Lower lobe of right lung (tissue), 2 donors: ENCODE data around the gene PILRA. TPM values are rescaled to one million over a fixed set of nuclear protein-coding genes. Genes with fewer than 3 reads are reported as not detected.
"Not testable (repeated sequence)": the region's sequence is repeated elsewhere in the genome, so short reads cannot be mapped to it uniquely, and the experiment has no call there.

Experiments
- ATAC-seq, 2 donors: fragments of 200-7000 bp; cut with Tn5 transposase; one replicate each; pipeline ENCODE4 v1.9.1; 2020 to 2022; ENCODE audit warnings: mild to moderate bottlenecking in 2 of 2, moderate library complexity in 2 of 2
- DNase-seq: peaks from one replicate; pipeline ENCODE4 v3.0.0-alpha.2; 2020
- H3K27ac ChIP-seq: fragments of 200-600 bp; one replicate; pipeline ENCODE4 v1.8.0; 2022
- H3K27me3 ChIP-seq: fragments of 200-600 bp; one replicate; pipeline ENCODE4 v1.8.0; 2022; ENCODE audit warnings: low read depth
- H3K36me3 ChIP-seq: fragments of 200-600 bp; one replicate; pipeline ENCODE4 v1.8.0; 2022; ENCODE audit warnings: mild to moderate bottlenecking
- H3K4me1 ChIP-seq: fragments of 200-600 bp; one replicate; pipeline ENCODE4 v1.8.0; 2022
- H3K4me3 ChIP-seq: fragments of 200-600 bp; one replicate; pipeline ENCODE4 v1.8.0; 2022; ENCODE audit warnings: mild to moderate bottlenecking
- H3K9me3 ChIP-seq: fragments of 200-600 bp; one replicate; pipeline ENCODE4 v1.8.0; 2022
- intact Hi-C: fragments of 100-400 bp; cut with DNase I; formaldehyde crosslinking; loops from one replicate; pipeline ENCODE4 v1.11.0; 2022
- total RNA-seq: library from RNA; stranded (reverse); fragmentation: NEBNext Ultra II Directional; extraction: Animal tissue kit (Norgen Biotek cat#: 25700); gene quantifications from one replicate; pipeline ENCODE4 v1.2.1, GENCODE V29; 2021
- TF ChIP-seq, protein P1 (sequence below): fragments of 200-600 bp; IDR thresholded peaks from one replicate; pipeline ENCODE4 v1.8.0; 2022; ENCODE audit warnings: antibody characterized with exemption, mild to moderate bottlenecking
- donor health status: DM: no; HTN: yes; CAD: no; lungs with severe emphysema.

Gene PILRA
- total RNA-seq, 1 donor from 2014 or later = 48.7 TPM

DNA sequence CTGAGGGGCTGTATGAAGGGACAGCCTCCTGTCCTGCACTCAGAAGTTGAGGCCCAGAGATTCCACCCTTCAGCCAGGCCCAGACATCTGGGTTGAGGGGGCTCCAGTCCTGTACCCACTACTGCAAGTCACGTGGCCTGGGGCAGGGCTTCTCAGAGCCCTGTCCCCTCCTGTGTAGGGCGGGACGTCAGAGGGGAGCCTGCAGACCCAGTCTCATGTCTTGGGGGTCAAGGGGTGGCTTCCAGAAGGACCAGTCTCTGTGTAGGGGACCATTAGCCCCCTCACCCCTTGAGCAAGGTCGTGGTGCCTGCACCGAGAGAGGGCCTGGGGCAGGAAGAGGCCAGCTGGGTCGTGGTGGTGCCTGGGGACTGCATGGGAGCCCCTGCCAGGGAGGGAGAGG, 593 bp upstream of the PILRA start:
- DNase-seq = no peak
- peaks cover 20% of the 10 kb centered on the region for H3K4me1 ChIP-seq
- H3K9me3 ChIP-seq = no peaks in the 10 kb centered on the region
- peaks cover 5% of the 10 kb centered on the region for H3K36me3 ChIP-seq
- H3K4me3 ChIP-seq = no peak overlapping the region
- H3K27ac ChIP-seq = peak overlapping the region; percentile 83
- intact Hi-C loops = no loop called here
- TF ChIP-seq, protein P1, sequence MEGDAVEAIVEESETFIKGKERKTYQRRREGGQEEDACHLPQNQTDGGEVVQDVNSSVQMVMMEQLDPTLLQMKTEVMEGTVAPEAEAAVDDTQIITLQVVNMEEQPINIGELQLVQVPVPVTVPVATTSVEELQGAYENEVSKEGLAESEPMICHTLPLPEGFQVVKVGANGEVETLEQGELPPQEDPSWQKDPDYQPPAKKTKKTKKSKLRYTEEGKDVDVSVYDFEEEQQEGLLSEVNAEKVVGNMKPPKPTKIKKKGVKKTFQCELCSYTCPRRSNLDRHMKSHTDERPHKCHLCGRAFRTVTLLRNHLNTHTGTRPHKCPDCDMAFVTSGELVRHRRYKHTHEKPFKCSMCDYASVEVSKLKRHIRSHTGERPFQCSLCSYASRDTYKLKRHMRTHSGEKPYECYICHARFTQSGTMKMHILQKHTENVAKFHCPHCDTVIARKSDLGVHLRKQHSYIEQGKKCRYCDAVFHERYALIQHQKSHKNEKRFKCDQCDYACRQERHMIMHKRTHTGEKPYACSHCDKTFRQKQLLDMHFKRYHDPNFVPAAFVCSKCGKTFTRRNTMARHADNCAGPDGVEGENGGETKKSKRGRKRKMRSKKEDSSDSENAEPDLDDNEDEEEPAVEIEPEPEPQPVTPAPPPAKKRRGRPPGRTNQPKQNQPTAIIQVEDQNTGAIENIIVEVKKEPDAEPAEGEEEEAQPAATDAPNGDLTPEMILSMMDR = no peak
- no peaks in the 10 kb centered on the region for H3K27me3 ChIP-seq
- peak; percentile 0 to 6 for ATAC-seq

- peak overlapping the region; percentile 43 for H3K4me3 ChIP-seq
- H3K36me3 ChIP-seq, ATAC-seq, intact Hi-C loops, H3K27me3 ChIP-seq, H3K9me3 ChIP-seq: not testable (repeated sequence)
- peak; percentile 31 for DNase-seq
- H3K27ac ChIP-seq = peak overlapping the region; percentile 83
- H3K4me1 ChIP-seq = peaks cover 23% of the 10 kb centered on the region
These were observed 747 bp downstream of the PILRA start for GRCh38 chr7:100373870-100374598.

DNA sequence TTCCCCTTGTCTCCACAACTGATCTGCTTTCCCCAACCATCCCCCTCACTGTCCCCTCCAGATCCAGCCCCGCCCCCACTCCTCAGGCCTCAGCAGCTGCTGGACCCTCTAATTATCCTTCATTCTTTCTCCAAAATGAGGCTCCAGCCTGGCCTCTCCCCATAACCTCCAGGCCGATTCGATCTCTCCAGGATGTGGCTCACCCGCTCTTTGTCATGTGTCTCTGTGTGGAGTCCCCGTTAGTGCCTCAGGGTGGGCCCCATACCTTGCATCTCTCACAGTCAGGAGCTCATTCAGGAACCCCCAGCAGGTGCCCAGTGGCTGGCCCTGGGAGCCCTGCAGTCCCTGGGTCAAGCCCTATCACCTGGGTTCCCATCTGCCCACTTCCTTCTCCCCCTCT, 1.3 kb downstream of the PILRA start:
- Histone ChIP-seq H3K36me3 (no peaks in the 10 kb centered on the region), H3K27me3 (no peaks in the 10 kb centered on the region), H3K9me3 (no peaks in the 10 kb centered on the region), H3K4me1 (peaks cover 22% of the 10 kb centered on the region), H3K27ac (peak overlapping the region; percentile 11), H3K4me3 (peak overlapping the region; percentile 43)
- DNase-seq (peak; percentile 20), ATAC-seq (no peak)
- TF ChIP-seq, protein P1 = no peak
- intact Hi-C loops = no loop called here

DNA sequence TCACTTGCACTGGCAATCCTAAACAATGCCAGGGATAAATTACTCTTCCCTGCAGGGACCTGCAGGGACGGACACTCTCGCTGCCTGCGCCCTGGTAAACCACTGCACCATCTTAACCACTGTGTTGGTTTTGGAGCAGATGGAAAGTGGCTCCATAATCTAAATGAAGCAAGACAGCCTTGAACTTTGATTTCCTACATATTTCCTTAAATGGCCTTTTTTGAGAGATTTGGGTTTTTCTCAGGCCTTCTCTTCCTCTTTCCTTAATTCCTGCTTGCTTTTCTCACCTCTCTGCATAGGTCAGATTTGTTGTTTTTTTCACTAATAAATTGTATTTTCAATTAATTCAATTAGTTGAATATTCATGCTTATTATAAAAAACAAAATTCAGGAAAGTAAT, 2.8 kb downstream of the PILRA start:
- no peak overlapping the region for H3K27ac ChIP-seq
- TF ChIP-seq, protein P1 = no peak

GRCh38 chr7:100378114-100378755, 4.9 kb downstream of the PILRA start:
- DNase-seq (no peak), ATAC-seq (no peak)
- H3K27ac ChIP-seq = no peak overlapping the region
- no peaks in the 10 kb centered on the region for H3K36me3 ChIP-seq
- no peaks in the 10 kb centered on the region for H3K27me3 ChIP-seq
- TF ChIP-seq, protein P1 = no peak
- H3K9me3 ChIP-seq = no peaks in the 10 kb centered on the region
- no peak overlapping the region for H3K4me3 ChIP-seq
- H3K4me1 ChIP-seq = peaks cover 3% of the 10 kb centered on the region
- intact Hi-C loops = no loop called here

More for the DNA sequence above, 2.8 kb downstream of the PILRA start:
- DNase-seq (no peak), ATAC-seq (no peak)
- Histone ChIP-seq H3K36me3 (no peaks in the 10 kb centered on the region), H3K27me3 (no peaks in the 10 kb centered on the region), H3K9me3 (no peaks in the 10 kb centered on the region), H3K4me1 (peaks cover 16% of the 10 kb centered on the region), H3K4me3 (peak overlapping the region; percentile 15)
- intact Hi-C loops = no loop called here

DNA sequence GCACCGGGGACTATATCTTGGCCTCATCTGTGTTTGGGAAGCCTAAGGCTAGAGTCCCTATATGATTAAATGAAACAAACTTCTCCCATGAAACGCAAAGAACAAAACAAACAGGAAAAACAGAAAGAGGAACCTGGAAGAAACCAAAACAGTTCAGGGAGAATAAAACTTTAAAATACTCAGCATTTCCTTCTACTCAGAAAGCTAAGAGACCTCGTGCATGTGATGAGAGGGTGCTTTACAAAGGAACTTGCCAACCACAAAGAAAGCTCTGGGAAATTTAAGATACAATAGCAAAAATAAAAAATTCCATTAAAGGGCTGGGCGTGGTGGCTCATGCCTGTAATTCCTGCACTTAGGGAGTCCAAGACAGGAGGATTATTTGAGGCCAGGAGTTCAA, 6.9 kb downstream of the PILRA start:
- H3K4me1 ChIP-seq = peaks cover 3% of the 10 kb centered on the region
- no peaks in the 10 kb centered on the region for H3K27me3 ChIP-seq
- intact Hi-C loops = no loop called here
- DNase-seq = no peak
- no peak overlapping the region for H3K4me3 ChIP-seq
- no peaks in the 10 kb centered on the region for H3K36me3 ChIP-seq
- H3K9me3 ChIP-seq = no peaks in the 10 kb centered on the region
- H3K27ac ChIP-seq = peak overlapping the region; percentile 50
- no peak for ATAC-seq
- TF ChIP-seq, protein P1 = no peak

DNA sequence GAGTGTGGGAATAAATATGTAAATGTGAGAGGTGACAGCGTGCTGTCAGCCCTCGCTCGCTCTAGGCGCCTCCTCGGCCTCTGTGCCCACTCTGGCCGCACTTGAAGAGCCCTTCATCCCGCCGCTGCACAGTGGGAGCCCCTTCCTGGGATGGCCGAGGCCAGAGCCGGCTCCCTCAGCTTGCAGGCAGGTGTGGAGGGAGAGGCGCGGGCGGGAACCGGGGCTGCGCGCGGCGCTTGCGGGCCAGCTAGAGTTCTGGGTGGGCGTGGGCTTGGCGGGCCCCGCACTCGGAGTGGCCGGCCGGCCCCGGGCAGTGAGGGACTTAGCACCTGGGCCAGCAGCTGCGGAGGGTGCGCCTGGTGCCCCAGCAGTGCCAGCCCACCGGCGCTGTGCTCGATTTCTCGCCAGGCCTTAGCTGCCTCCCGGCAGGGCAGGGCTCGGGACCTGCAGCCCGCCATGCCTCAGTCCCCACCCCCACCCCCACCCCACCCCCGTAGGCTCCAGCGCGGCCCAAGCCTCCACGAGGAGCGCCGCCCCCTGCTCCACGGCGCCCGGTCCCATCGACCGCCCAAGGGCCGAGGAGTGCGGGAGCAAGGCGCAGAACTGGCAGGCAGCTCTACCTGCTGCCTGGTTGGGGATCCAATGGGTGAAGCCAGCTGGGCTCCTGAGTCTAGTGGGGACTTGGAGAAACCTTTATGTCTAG, 8.4 kb downstream of the PILRA start:
- DNase-seq, H3K36me3 ChIP-seq, H3K4me3 ChIP-seq, H3K4me1 ChIP-seq, intact Hi-C loops, H3K27me3 ChIP-seq, H3K27ac ChIP-seq, ATAC-seq, H3K9me3 ChIP-seq: not testable (repeated sequence)

GRCh38 chr7:100382234-100382853, 9.1 kb downstream of the PILRA start:
- H3K36me3 ChIP-seq, H3K27me3 ChIP-seq, H3K9me3 ChIP-seq, intact Hi-C loops, ATAC-seq, H3K4me3 ChIP-seq, H3K27ac ChIP-seq, DNase-seq, H3K4me1 ChIP-seq: not testable (repeated sequence)
